Activated CD4-positive, alpha-beta T cell treated with anti-CD3 and anti-CD28 coated beads, Interleukin-10, Interleukin-2, amounts not matched to agents 100 ng/mL and 50 ng/mL, durations not matched to agents 16 hours and 8 hours (primary cell): Measurements from ENCODE around the gene ATAT1.
"Not testable (repeated sequence)": the region's sequence is repeated elsewhere in the genome, so short reads cannot be mapped to it uniquely, and the experiment has no call there.

Source experiments
- DNase-seq: peaks from one replicate; pipeline ENCODE4 v3.0.0-alpha.2; 2020

The ATAT1 gene

DNA sequence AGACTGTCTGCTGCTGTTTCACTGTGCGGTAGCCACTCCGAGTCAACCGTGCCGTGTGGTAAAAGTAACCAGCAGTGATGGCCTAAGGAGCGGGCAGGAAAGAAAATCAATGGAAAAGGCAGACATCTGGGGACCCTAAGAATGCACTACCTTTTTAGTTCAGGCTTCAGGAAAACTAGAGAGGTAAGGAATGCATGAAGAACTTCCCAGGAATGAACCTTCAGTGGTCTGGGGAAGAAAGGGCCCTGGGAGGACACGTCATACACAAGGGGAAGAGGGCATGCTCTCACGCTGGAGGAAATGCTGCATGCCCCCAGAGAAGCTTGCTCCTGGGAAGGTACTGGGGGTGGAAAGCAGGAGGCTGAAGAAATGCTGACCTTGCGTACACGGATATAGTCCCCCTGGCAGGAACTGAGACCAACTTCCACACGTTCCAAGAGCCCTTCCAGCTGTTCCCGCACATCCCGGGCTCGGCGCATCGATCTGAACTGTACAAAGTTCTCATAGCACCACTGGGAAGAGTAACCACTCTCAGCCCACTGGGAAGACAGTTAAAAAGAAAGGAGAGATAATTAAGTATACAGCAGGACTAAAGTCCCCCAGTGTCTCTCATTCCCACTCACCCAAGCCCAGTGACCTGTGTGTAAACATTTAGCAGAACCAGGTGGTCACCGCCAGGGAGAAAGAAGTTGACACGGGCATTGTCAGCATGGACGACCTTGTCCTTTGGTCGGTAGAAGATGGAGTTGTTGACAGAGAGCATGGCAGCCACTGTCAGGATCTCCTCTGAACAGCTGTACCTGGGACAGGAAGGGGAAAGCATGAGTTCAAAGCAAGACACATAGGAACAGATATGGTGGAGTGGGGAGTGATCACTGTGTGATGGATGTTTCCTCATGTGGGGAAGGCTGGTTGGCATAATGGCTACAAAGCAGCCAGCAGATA, 28.4 kb downstream of the ATAT1 start:
- no peak for DNase-seq

DNA sequence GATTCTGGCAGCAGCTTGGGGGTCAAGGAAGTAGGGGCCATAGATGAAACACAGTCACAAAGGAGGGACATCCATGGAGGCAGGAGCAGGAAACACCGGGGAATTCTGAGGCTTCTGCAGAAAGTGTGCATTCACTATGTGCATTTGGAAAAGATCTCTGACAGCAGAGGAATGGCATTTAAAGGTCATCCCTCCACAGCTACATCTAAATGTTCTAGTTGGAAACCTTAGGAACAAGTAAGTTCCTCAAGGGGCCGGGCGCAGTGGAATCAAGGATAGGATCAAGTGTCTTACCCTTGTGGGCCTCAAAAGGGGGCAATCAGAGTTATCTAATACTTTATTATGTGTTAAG, 29.0 kb downstream of the ATAT1 start:
- DNase-seq, result no peak

- DNase-seq, result no peak
These were observed 29.8 kb downstream of the ATAT1 start for GRCh38 chr6:30656513-30656912.

- no peak for DNase-seq
These were observed 30.8 kb downstream of the ATAT1 start for GRCh38 chr6:30657454-30657853.

DNA sequence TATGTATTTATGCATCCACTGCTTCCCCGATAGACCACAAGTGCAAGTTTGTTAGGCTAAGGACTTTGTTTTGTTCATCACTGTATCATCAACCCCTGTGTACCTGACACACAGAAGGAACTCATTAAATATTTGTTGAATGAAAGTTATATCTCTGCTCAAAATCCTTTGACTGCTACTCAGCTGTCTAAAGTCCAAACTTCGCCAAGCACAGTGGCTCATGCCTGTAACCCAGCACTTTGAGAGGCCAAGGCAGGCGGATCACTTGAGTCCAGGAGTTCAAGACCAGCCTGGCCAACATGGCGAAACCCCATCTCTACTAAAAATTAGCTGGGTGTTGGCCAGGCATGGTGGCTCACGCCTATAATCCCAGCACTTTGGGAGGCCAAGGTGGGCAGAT, 31.2 kb downstream of the ATAT1 start:
- not testable (repeated sequence) for DNase-seq

- DNase-seq, result no peak
These were observed 38.5 kb downstream of the ATAT1 start for GRCh38 chr6:30664994-30665767.

GRCh38 chr6:30666300-30666699, 39.6 kb downstream of the ATAT1 start:
- DNase-seq, result peak; percentile 23

DNA sequence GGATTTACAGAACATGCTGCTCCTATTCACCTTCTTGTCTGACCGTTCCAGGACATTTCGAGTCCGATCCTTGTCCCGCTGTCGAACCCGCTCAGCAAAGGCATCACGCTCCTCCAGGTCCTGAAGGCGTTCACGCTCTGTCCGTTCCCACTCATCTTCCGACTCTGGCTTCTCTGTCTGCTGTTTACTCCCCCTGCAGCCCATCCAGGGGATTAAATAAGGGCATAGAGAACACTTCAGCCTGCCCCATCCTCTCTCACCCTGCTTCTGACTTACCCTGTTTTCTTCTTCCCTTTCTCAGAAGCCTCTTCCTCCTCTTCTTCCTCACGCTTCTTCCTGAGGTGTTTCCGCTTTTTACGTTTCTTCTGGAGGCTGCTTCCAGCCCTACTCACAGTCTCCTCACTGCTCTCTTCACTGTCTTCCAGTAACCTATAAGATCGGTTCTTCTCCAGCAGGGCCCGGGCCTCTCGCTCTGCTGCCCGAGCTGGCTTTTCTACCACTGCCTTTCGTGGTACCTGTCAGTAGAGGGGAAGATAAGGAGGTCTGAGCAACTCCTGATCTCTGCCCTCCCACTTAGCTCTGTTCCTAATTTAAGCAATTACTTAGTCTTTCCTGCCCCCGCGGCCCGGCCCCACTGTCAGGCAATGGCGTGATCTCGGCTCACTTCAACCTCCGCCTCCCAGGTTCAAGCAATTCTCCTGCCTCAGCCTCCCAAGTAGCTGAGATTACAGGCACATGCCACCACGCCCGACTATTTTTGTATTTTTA, 44.3 kb downstream of the ATAT1 start:
- no peak for DNase-seq

- DNase-seq, result peak; percentile 96
These were observed 46.0 kb downstream of the ATAT1 start, which contains the start of gene DHX16 for GRCh38 chr6:30672445-30673253. TSS of gene DHX16 (minus strand) at chr6:30673006. CDS start at chr6:30672841, 165 bp downstream.

- DNase-seq, result no peak
These were observed 50.1 kb downstream of the ATAT1 start for GRCh38 chr6:30676660-30677285.

GRCh38 chr6:30678964-30679726, 52.5 kb downstream of the ATAT1 start:
- DNase-seq, result peak; percentile 95

DNA sequence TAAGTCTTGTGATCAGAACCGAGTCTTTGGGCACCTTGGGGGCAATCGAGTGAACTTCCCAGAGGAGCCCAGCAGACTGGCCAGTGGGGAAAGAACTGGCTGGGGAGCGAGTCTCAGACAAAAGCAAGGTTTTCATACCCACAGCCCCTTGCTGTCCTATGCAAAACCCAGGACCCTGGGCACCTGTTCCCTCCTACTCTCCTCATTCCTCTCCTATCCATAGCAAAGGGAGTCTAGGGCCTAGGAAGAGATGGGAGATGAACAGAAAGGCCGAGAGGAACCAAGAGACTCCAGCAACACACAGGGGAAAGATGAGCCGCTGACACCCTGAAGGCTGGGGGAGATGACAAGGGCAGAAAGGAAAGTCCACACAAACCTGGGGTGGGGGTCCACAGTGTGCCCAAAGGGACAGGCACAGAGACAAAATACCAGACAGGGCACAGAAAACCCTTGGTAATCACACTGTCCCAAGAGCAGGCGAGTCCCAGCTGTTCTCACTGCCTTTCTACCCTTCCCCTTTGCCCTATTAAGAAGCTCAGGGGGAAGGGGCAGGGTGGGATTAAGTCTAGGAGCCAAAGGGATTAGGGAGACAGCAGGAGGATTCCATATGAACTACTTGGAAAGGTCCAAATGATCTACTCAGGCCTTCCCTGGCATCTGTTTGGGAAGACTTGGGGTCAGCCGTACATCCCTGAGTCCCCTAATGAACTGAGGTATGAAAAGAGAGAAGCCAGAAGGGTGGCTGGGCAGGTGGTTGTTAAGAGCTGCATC, 53.3 kb downstream of the ATAT1 start:
- DNase-seq, result no peak

- no peak for DNase-seq
These were observed 55.1 kb downstream of the ATAT1 start for GRCh38 chr6:30681766-30682142.

DNA sequence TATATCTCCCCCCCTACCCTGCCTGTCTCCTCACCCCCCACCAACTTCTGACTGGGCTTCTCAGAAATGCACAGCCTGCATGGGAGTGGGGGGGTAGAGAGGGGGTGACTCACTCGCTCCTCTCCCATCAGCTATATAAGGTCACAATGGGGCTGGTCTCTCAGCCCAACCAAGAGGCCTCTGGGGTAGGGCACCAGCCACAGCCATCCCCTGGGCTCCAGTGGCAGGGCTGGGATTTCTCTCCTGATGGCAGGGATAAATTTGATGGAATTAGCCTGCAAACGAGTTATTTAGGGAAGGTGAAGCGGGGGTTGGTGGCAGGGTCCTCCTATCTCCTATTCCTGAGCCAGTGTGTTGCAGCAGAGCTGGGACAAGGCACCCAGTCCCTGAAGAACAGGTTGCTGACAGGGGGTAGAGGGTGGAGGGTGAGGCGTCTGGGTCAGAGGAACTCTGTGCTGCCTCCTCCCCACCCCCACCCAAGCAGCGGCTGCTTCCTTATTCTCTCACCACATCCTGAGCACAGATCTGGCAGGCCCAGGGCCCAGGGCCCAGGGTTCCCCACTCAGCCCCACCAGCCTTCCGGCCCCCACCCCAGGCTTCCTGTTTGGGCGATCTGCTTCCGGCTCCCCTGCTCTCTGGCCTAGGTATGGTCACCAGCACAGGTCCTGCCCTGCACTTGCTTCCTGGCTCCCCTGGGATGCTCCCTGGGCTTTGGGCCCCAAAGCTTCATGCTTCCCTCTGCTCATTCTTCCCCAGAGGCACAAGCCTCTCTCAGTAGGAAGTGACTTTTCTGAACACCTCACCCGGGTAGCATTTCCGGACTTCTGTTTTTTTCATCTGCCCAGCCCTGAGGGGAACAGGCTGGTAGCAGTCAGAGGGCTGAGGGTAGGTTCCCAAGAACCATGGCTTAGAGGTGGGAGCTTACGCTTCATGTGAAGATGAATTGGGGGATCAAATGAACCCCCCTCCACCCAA, 55.8 kb downstream of the ATAT1 start:
- DNase-seq, result peak; percentile 96

DNA sequence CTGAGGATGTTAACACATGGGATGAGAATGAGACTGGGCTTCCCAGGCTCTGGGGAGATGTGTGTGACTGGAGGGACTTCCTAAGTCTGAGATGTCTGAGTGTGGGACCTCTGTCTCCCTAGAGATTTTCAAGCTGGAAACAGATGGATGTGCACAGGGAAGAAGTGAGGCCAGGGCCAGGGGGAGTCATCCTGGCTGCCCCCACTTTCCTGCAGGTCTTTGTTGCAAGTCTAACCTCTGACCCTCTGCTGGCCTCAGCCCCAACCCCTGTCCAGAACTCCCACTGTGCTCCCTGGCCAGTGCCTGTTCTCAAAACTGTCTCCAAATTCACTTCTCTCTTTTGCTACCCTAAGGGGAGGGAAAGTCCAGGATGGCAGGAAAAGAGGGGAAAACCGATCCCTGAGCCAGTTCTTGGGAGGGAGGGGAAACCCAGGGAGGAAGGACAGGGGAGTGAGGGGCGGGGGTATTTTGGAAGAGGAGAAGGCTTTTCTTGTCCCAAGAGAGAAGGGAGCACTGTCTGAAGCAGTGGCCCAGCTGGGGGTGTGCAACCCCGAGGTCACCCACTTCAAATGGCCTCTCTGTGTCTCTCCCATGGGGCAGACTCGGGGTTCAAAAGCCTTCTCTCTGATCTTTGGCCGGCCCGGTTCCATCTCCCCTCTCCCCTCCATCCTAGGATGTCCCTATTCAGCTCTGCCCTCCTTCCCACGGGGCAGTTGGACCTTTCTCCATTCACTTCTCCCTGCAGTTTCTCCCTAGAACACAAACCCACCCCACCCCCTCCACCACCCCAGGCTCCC, 56.7 kb downstream of the ATAT1 start:
- DNase-seq, result peak; percentile 23

DNA sequence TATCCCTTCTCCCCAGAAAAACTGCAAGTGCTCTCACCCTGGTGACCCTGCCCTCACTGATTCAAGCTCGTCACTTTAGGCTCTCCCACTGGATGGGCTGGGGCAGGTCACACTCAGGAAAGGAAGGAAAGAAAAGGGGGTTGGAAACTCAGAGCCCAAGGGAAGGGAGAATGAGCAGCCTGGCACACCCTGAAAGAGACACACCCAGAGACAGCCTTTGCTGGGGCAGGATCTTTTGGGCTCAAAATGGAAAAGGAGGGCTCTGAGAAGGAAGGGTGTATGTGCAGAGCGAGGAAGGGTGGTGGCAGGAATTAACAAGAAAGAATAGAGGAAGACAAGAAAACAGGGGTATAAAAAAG, 57.3 kb downstream of the ATAT1 start:
- DNase-seq, result no peak

DNA sequence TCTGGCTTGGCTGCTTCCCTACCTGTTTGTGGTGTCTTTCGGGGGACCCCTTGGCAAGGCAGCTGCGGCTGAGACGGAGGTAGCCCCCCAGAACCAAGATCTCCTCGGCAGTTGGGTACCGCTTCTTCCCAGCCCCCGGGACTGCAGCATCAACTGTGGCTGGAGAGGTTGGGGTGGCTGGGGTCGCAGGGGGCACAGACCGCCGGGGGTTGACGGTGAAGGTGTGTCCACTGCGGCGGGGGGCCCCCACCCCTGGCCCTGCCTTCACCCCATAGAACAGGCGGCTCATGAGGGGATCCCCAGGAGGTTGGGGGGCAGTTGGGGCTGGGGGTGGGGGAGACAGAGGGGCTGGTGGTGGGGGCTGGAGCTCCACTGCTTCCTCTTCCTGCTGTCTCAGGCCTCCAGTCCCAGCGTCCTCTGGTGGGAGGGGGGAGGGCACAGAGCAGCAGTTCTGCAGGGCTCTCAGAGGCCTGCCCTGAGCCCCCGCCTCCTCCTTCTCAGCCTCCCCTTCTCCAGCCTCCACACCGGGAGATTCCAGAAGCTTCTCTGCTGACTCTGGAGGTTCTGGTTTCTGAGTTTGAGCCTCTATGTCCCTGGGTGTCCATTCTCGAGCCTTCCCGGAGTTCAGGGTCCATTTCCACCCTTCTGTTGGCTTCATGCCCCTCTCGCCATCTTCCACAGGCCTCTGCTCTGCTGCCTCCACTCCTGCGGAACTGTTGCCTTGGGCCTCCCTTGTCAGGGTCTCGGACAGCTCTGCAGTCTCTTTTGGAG, 57.9 kb downstream of the ATAT1 start:
- DNase-seq, result peak; percentile 83
